A549 (cell line): Measurements from ENCODE around the gene LUC7L2.

Experiments used
- BHLHE40 ChIP-seq: IDR thresholded peaks from 2 replicates; pipeline ENCODE4 v1.6.1; 2012; ENCODE audit warnings: low read depth, low read length, inconsistent platforms
- CBX2 ChIP-seq: fragments of 200-600 bp; sonication (generic); IDR thresholded peaks from 2 replicates; pipeline ENCODE4 v1.6.1; 2016; ENCODE audit warnings: low read depth, mild to moderate bottlenecking, borderline replicate concordance
- EP300 ChIP-seq, 2 experiments: fragments of >200 bp; sonication (Bioruptor Twin); formaldehyde crosslinking; IDR thresholded peaks; 2 replicates in 1 of 2; 3 replicates in 1 of 2; pipeline ENCODE4 v1.6.1; 2016 to 2017
- HOXA7 ChIP-seq: fragments of 250-450 bp; sonication (Bioruptor Pico); IDR thresholded peaks from 2 replicates; pipeline ENCODE4 v1.5.0; 2020; ENCODE audit warnings: mild to moderate bottlenecking, moderate library complexity
- HOXB5 ChIP-seq: fragments of 250-450 bp; sonication (Bioruptor Pico); IDR thresholded peaks from 2 replicates; pipeline ENCODE4 v1.5.0; 2020; ENCODE audit warnings: mild to moderate bottlenecking, moderate library complexity
- MAFK ChIP-seq: fragments of 450-650 bp; IDR thresholded peaks from 2 replicates; pipeline ENCODE4 v1.6.1; 2014; ENCODE audit not compliant: partially characterized antibody
- MAX ChIP-seq: IDR thresholded peaks from 2 replicates; pipeline ENCODE4 v1.6.1; 2012
- RCOR1 ChIP-seq: fragments of 150-350 bp; IDR thresholded peaks from 2 replicates; pipeline ENCODE4 v1.6.1; 2014; ENCODE audit warnings: antibody characterized with exemption, low read length, low read depth
- REST ChIP-seq: fragments of 200-600 bp; sonication (generic); IDR thresholded peaks from 2 replicates; pipeline ENCODE4 v1.6.1; 2016; ENCODE audit warnings: antibody characterized with exemption, mild to moderate bottlenecking, moderate library complexity
- USF2 ChIP-seq: fragments of 450-650 bp; IDR thresholded peaks from 2 replicates; pipeline ENCODE4 v1.6.1; 2014; ENCODE audit warnings: antibody characterized with exemption
- TF ChIP-seq, protein P1 (sequence below): fragments of >200 bp; sonication (Bioruptor Twin); formaldehyde crosslinking; IDR thresholded peaks from 3 replicates; pipeline ENCODE4 v1.5.1; 2016

DNA sequence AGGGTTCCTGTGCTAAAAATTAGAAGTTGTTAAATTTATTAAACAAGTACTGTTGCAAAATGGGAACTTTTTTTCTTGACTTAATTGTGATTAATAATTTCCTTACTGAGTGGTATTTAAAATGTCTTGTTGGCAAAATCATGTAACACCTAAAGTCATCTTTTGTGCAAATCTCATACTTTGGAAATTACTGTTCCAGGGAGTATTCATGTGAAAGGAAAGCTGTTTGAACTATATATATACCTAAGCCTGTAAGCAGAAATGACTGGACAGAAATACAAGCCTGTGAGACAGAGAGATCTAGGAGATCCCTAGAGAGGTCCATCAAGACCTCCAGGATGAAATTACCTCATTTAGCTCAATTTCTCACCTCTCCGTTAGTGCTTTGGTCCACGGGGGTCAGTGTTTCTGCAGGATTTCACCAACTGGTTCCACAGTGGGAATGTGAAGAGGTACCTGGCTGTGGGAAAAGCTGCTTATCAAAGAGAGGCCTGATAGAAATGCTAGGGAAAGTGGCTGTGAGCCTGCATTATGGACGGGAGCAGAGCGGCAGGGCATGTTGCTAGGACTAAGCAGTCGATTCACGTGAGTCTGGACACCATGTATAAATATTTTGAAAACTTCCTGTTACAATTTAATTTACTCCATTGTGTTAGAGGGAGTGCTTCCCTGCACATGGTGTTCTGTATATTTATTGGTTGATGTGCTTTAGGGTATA is 7.9 kb downstream of the LUC7L2 start:
- TF ChIP-seq, protein P1, sequence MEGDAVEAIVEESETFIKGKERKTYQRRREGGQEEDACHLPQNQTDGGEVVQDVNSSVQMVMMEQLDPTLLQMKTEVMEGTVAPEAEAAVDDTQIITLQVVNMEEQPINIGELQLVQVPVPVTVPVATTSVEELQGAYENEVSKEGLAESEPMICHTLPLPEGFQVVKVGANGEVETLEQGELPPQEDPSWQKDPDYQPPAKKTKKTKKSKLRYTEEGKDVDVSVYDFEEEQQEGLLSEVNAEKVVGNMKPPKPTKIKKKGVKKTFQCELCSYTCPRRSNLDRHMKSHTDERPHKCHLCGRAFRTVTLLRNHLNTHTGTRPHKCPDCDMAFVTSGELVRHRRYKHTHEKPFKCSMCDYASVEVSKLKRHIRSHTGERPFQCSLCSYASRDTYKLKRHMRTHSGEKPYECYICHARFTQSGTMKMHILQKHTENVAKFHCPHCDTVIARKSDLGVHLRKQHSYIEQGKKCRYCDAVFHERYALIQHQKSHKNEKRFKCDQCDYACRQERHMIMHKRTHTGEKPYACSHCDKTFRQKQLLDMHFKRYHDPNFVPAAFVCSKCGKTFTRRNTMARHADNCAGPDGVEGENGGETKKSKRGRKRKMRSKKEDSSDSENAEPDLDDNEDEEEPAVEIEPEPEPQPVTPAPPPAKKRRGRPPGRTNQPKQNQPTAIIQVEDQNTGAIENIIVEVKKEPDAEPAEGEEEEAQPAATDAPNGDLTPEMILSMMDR, result no peak
- TF ChIP-seq REST (no peak), RCOR1 (no peak), MAFK (no peak), HOXA7 (CRISPR knock-in tag) (no peak), BHLHE40 (no peak), CBX2 (no peak), USF2 (no peak), HOXB5 (CRISPR knock-in tag) (no peak), MAX (no peak), EP300 (IDR thresholded peaks at IDR 0.05) (no peak)
